SK-N-SH treated with all-trans-retinoic acid at 6 μM for 48 hours (cell line): ENCODE results near the gene TMEM94.

Experiments
- ARNTL ChIP-seq: fragments of 450-650 bp; formaldehyde crosslinking; IDR thresholded peaks from 2 replicates; pipeline ENCODE4 v1.5.0; 2020; ENCODE audit warnings: low read depth, mild to moderate bottlenecking, moderate library complexity, borderline replicate concordance
- ZFP3 ChIP-seq: fragments of 250-450 bp; sonication (Bioruptor Pico); IDR thresholded peaks from 2 replicates; pipeline ENCODE4 v1.5.0; 2020; ENCODE audit warnings: mild to moderate bottlenecking, moderate library complexity
- ZNF565 ChIP-seq: fragments of 450-650 bp; formaldehyde crosslinking; conservative IDR thresholded peaks from 2 replicates; pipeline ENCODE4 v1.5.0; 2020; ENCODE audit warnings: low read depth, mild to moderate bottlenecking, moderate library complexity
- TF ChIP-seq, protein P1 (sequence below): fragments of 250-450 bp; sonication (Bioruptor Pico); IDR thresholded peaks from 2 replicates; pipeline ENCODE4 v1.5.0; 2020; ENCODE audit warnings: mild to moderate bottlenecking, moderate library complexity

DNA sequence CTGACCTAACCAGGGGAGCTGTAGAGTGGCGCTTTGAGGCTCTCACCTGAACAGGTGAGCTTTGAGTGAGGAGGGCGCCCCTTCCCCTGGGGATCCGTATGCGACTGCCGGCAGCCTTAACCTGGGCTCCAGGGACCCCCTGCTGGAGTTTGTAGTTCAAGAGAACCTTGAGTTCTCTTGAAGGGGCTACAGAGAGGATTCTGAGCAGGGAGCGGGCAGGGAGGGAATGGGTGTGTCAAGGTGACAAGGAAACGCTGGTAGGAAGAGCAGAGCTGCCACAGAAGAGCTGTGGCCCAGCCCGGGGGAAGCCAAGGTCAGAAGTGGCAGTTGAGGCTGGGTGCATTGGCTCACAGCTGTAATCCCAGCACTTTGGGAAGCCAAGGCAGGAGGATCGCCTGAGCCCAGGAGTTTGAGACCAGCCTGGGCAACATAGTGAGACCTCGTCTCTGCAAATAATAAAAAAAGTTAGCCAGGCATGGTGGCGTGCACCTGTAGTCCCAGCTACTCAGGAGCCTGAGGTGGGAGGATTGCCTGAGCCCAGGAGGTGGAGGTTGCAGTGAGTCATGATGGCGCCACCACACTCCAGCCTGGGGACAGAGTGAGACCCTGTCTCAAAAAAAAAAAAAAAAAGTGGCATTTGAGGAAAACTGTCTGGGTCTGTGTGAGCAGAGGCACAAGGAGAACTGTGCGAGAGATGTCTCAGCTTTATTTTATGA lies 70.3 kb downstream of the TMEM94 start:
- no peak for TF ChIP-seq ZFP3 (CRISPR knock-in tag)
- no peak for TF ChIP-seq ARNTL (CRISPR knock-in tag)
- TF ChIP-seq ZNF565 (CRISPR knock-in tag), result no peak
- TF ChIP-seq, protein P1, sequence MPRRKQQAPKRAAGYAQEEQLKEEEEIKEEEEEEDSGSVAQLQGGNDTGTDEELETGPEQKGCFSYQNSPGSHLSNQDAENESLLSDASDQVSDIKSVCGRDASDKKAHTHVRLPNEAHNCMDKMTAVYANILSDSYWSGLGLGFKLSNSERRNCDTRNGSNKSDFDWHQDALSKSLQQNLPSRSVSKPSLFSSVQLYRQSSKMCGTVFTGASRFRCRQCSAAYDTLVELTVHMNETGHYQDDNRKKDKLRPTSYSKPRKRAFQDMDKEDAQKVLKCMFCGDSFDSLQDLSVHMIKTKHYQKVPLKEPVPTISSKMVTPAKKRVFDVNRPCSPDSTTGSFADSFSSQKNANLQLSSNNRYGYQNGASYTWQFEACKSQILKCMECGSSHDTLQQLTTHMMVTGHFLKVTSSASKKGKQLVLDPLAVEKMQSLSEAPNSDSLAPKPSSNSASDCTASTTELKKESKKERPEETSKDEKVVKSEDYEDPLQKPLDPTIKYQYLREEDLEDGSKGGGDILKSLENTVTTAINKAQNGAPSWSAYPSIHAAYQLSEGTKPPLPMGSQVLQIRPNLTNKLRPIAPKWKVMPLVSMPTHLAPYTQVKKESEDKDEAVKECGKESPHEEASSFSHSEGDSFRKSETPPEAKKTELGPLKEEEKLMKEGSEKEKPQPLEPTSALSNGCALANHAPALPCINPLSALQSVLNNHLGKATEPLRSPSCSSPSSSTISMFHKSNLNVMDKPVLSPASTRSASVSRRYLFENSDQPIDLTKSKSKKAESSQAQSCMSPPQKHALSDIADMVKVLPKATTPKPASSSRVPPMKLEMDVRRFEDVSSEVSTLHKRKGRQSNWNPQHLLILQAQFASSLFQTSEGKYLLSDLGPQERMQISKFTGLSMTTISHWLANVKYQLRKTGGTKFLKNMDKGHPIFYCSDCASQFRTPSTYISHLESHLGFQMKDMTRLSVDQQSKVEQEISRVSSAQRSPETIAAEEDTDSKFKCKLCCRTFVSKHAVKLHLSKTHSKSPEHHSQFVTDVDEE (CRISPR knock-in tag), result no peak
